OCI-LY7 (cell line): Measurements from ENCODE around the gene TMEM184A. TPM values are rescaled to one million over a fixed set of nuclear protein-coding genes. Genes with fewer than 3 reads are reported as not detected.

Source experiments
- BruUV-seq: library from RNA; stranded (reverse); fragments of 400-500 nt; replicated peaks from 2 replicates; lab custom pipeline; 2021; lab: Mats Ljungman, UMichigan
- CTCF ChIA-PET: fragments of 300-600 bp; sonication (Branson Sonifier 250); formaldehyde crosslinking; loops from one replicate; lab custom pipeline; 2022; ENCODE audit warnings: antibody characterized with exemption; ENCODE audit not compliant: unreplicated experiment; lab: Charles Lee
- POLR2A ChIA-PET: fragments of 300-600 bp; sonication (Branson Sonifier 250); formaldehyde crosslinking; loops from one replicate; lab custom pipeline; 2022; ENCODE audit warnings: antibody characterized with exemption; lab: Charles Lee
- DNase-seq: peaks from one replicate; pipeline ENCODE4 v3.0.0-alpha.2; 2015; ENCODE audit warnings: low spot score
- H2AFZ ChIP-seq: fragments of 200-600 bp; sonication (generic), shearing (Covaris generic); 2 replicates; pipeline ENCODE4 v1.6.1; 2014; ENCODE audit warnings: mild to moderate bottlenecking, antibody characterized with exemption, low read length, moderate library complexity
- H3K27ac ChIP-seq: fragments of 200-600 bp; sonication (generic); 2 replicates; pipeline ENCODE4 v1.5.1; 2014; ENCODE audit warnings: mixed run types, low read depth, mild to moderate bottlenecking, moderate library complexity, low read length, inconsistent platforms; ENCODE audit not compliant: poor library complexity, severe bottlenecking
- H3K36me3 ChIP-seq: fragments of 200-600 bp; sonication (generic); 2 replicates; pipeline ENCODE4 v1.6.1; 2014; ENCODE audit warnings: mild to moderate bottlenecking, antibody characterized with exemption, low read length, moderate library complexity, mixed read lengths; ENCODE audit not compliant: insufficient read depth
- H3K4me1 ChIP-seq: fragments of 200-600 bp; sonication (generic); 2 replicates; pipeline ENCODE4 v1.5.1; 2014; ENCODE audit warnings: mild to moderate bottlenecking, low read length; ENCODE audit not compliant: insufficient read depth, poor library complexity, severe bottlenecking
- H3K4me2 ChIP-seq: fragments of 200-600 bp; sonication (generic); 2 replicates; pipeline ENCODE4 v1.6.1; 2014; ENCODE audit warnings: mild to moderate bottlenecking, low read length
- H3K4me3 ChIP-seq: fragments of 200-600 bp; sonication (generic); 2 replicates; pipeline ENCODE4 v1.5.1; 2014; ENCODE audit warnings: mild to moderate bottlenecking, low read depth, low read length; ENCODE audit not compliant: poor library complexity, severe bottlenecking
- H3K79me2 ChIP-seq: fragments of 200-600 bp; sonication (generic); 2 replicates; pipeline ENCODE4 v1.6.1; 2016; ENCODE audit warnings: low read depth, mild to moderate bottlenecking, low read length, moderate library complexity, mixed read lengths; ENCODE audit not compliant: insufficient read depth
- H3K9me2 ChIP-seq: fragments of 200-600 bp; sonication (generic); 2 replicates; pipeline ENCODE4 v1.6.1; 2016; ENCODE audit warnings: mild to moderate bottlenecking, low read length, mixed read lengths; ENCODE audit not compliant: insufficient read depth
- H3K9me3 ChIP-seq: fragments of 200-600 bp; sonication (generic); 2 replicates; pipeline ENCODE4 v1.6.1; 2014; ENCODE audit warnings: mild to moderate bottlenecking, mixed run types, low read length, mixed read lengths
- H4K20me1 ChIP-seq: fragments of 200-600 bp; sonication (generic); 2 replicates; pipeline ENCODE4 v1.6.1; 2014; ENCODE audit warnings: mild to moderate bottlenecking, antibody characterized with exemption, low read length, moderate library complexity, mixed read lengths; ENCODE audit not compliant: insufficient read depth
- CTCF ChIP-seq: fragments of 200-600 bp; sonication (generic); conservative IDR thresholded peaks from 2 replicates; pipeline ENCODE4 v1.5.1; 2014; ENCODE audit warnings: mild to moderate bottlenecking, antibody characterized with exemption, low read length, moderate library complexity, mixed read lengths
- EZH2phosphoT487 ChIP-seq: fragments of 200-600 bp; sonication (generic); IDR thresholded peaks from 2 replicates; pipeline ENCODE4 v1.6.1; 2018; ENCODE audit warnings: low read depth, borderline replicate concordance, mild to moderate bottlenecking, mixed run types, antibody characterized with exemption, low read length, moderate library complexity, mixed read lengths
- intact Hi-C: fragments of 100-400 bp; cut with micrococcal nuclease; formaldehyde crosslinking; loops from one replicate; pipeline ENCODE4 v1.10.0; 2022; ENCODE audit not compliant: unreplicated experiment
- total RNA-seq, 2 experiments: library from RNA; depleted of rRNA in 1 of 2; stranded (reverse); fragments of >200 nt in 1 of 2; shearing (Covaris generic) in 1 of 2; gene quantifications; 2 replicates each; pipeline ENCODE4 v1.2.3, GENCODE V29; 2014 to 2022

Gene TMEM184A
- total RNA-seq, 2 experiments from 2014 or later: 0.19 TPM; not detected in 1

- intact Hi-C loops: no loop called here
- CTCF ChIA-PET: no interaction called here
- no peak overlapping the region for H2AFZ ChIP-seq
- peaks cover 57% of the 10 kb centered on the region for H3K36me3 ChIP-seq
- POLR2A ChIA-PET: no interaction called here
- no peak overlapping the region for H3K4me2 ChIP-seq
- DNase-seq: no peak
- peaks cover 37% of the 10 kb centered on the region for H3K79me2 ChIP-seq
- H3K27ac ChIP-seq: no peak overlapping the region
- no peaks in the 10 kb centered on the region for H3K9me2 ChIP-seq
- peaks cover 20% of the 10 kb centered on the region for H3K4me1 ChIP-seq
- H3K9me3 ChIP-seq: no peaks in the 10 kb centered on the region
- no peak overlapping the region for H3K4me3 ChIP-seq
- no TSS peak for BruUV-seq
- peaks cover 5% of the 10 kb centered on the region for H4K20me1 ChIP-seq
- no peak for TF ChIP-seq EZH2phosphoT487
- TF ChIP-seq CTCF: no peak
These were observed 19.1 kb downstream of the TMEM184A start for GRCh38 chr7:1536743-1537534.

- intact Hi-C loops: no loop called here
- H3K9me2 ChIP-seq: no peaks in the 10 kb centered on the region
- no peak overlapping the region for H2AFZ ChIP-seq
- H4K20me1 ChIP-seq: peaks cover 9% of the 10 kb centered on the region
- H3K4me3 ChIP-seq: no peak overlapping the region
- no peak overlapping the region for H3K4me2 ChIP-seq
- H3K9me3 ChIP-seq: no peaks in the 10 kb centered on the region
- peaks cover 24% of the 10 kb centered on the region for H3K4me1 ChIP-seq
- POLR2A ChIA-PET: no interaction called here
- TF ChIP-seq EZH2phosphoT487: no peak
- BruUV-seq: no TSS peak
- no peak for DNase-seq
- H3K27ac ChIP-seq: no peak overlapping the region
- CTCF ChIA-PET: no interaction called here
- H3K36me3 ChIP-seq: peaks cover 53% of the 10 kb centered on the region
- H3K79me2 ChIP-seq: peaks cover 43% of the 10 kb centered on the region
These were observed 19.6 kb downstream of the TMEM184A start for GRCh38 chr7:1536455-1536742.

GRCh38 chr7:1535701-1536454 lies 20.1 kb downstream of the TMEM184A start:
- H3K4me1 ChIP-seq: peaks cover 24% of the 10 kb centered on the region
- no TSS peak for BruUV-seq
- intact Hi-C loops: no loop called here
- H3K36me3 ChIP-seq: peaks cover 48% of the 10 kb centered on the region
- H3K9me2 ChIP-seq: no peaks in the 10 kb centered on the region
- TF ChIP-seq EZH2phosphoT487 (no peak), CTCF (no peak)
- no peak overlapping the region for H3K27ac ChIP-seq
- H4K20me1 ChIP-seq: peaks cover 9% of the 10 kb centered on the region
- POLR2A ChIA-PET: no interaction called here
- no peaks in the 10 kb centered on the region for H3K9me3 ChIP-seq
- peaks cover 45% of the 10 kb centered on the region for H3K79me2 ChIP-seq
- no peak overlapping the region for H3K4me2 ChIP-seq
- no peak overlapping the region for H3K4me3 ChIP-seq
- DNase-seq: no peak
- CTCF ChIA-PET: no interaction called here
- H2AFZ ChIP-seq: no peak overlapping the region
